A549 (cell line): ENCODE data around the gene SNX25.

ENCODE experiments used
- ATOH8 ChIP-seq: fragments of 250-450 bp; sonication (Bioruptor Pico); IDR thresholded peaks from 2 replicates; pipeline ENCODE4 v1.5.0; 2020; ENCODE audit warnings: low read depth, mild to moderate bottlenecking, moderate library complexity
- CEBPB ChIP-seq, 2 experiments: fragments of >200 bp in 1 of 2; sonication (Bioruptor Twin) in 1 of 2; formaldehyde crosslinking in 1 of 2; IDR thresholded peaks; 2 replicates each; pipeline ENCODE4 v1.6.1; 2012 to 2016
- CTCF ChIP-seq: fragments of >200 bp; sonication (Bioruptor Twin); formaldehyde crosslinking; IDR thresholded peaks from 3 replicates; pipeline ENCODE4 v1.5.1; 2016
- ELK1 ChIP-seq: fragments of 150-350 bp; IDR thresholded peaks from 2 replicates; pipeline ENCODE4 v1.6.1; 2014; ENCODE audit warnings: low read depth, mild to moderate bottlenecking, low read length
- ESRRA ChIP-seq: fragments of 150-350 bp; IDR thresholded peaks from 2 replicates; pipeline ENCODE4 v1.6.1; 2014; ENCODE audit warnings: mild to moderate bottlenecking, low read length, borderline replicate concordance
- HDAC2 ChIP-seq: fragments of 200-600 bp; sonication (generic); IDR thresholded peaks from 2 replicates; pipeline ENCODE4 v1.6.1; 2016
- HMGXB4 ChIP-seq: fragments of 250-450 bp; sonication (Bioruptor Pico); IDR thresholded peaks from 2 replicates; pipeline ENCODE4 v1.5.0; 2021; ENCODE audit warnings: mild to moderate bottlenecking, moderate library complexity, borderline replicate concordance
- HOXA7 ChIP-seq: fragments of 250-450 bp; sonication (Bioruptor Pico); IDR thresholded peaks from 2 replicates; pipeline ENCODE4 v1.5.0; 2020; ENCODE audit warnings: mild to moderate bottlenecking, moderate library complexity
- PBX3 ChIP-seq: IDR thresholded peaks from 2 replicates; pipeline ENCODE4 v1.6.1; 2012
- POLR2A ChIP-seq: IDR thresholded peaks from 2 replicates; pipeline ENCODE4 v1.6.1; 2012; ENCODE audit warnings: mild to moderate bottlenecking, low read length
- POLR2AphosphoS2 ChIP-seq: conservative IDR thresholded peaks from 2 replicates; pipeline ENCODE4 v1.6.1; 2012; ENCODE audit warnings: low read length, improper control_type of control experiment, inconsistent platforms
- RAD21 ChIP-seq, 2 experiments: fragments of >200 bp in 1 of 2; sonication (Bioruptor Twin) in 1 of 2; formaldehyde crosslinking in 1 of 2; IDR thresholded peaks in 1 of 2; conservative IDR thresholded peaks in 1 of 2; 2 replicates in 1 of 2; 3 replicates in 1 of 2; pipeline ENCODE4 v1.6.1; 2012 to 2018; ENCODE audit warnings: inconsistent platforms in 1 of 2
- RCOR1 ChIP-seq: fragments of 150-350 bp; IDR thresholded peaks from 2 replicates; pipeline ENCODE4 v1.6.1; 2014; ENCODE audit warnings: antibody characterized with exemption, low read length, low read depth

- no peak for TF ChIP-seq RAD21 (conservative IDR thresholded peaks at IDR 0.05 in 1 of 2, IDR thresholded peaks at IDR 0.05 in 1 of 2)
- TF ChIP-seq CTCF, result no peak
- TF ChIP-seq POLR2AphosphoS2, result no peak
- no peak for TF ChIP-seq PBX3
- no peak for TF ChIP-seq HMGXB4
- no peak for TF ChIP-seq ELK1
- TF ChIP-seq RCOR1, result no peak
- no peak for TF ChIP-seq HDAC2
- TF ChIP-seq HOXA7 (CRISPR knock-in tag), result no peak
- TF ChIP-seq ESRRA, result no peak
- TF ChIP-seq POLR2A, result no peak
- TF ChIP-seq CEBPB (IDR thresholded peaks at IDR 0.05), result no peak
- no peak for TF ChIP-seq ATOH8
These were observed 181.5 kb downstream of the SNX25 start for GRCh38 chr4:185390941-185391340.
